Mucosa of gallbladder (tissue), 1 donor: ENCODE data around the gene REXO1. TPM values are rescaled to one million over a fixed set of nuclear protein-coding genes. Genes with fewer than 3 reads are reported as not detected.
"Not testable (repeated sequence)": the region's sequence is repeated elsewhere in the genome, so short reads cannot be mapped to it uniquely, and the experiment has no call there.

Source experiments
- DNase-seq: peaks from one replicate; pipeline ENCODE4 v3.0.0-alpha.2; 2020; ENCODE audit warnings: low spot score
- total RNA-seq: library from RNA; stranded (reverse); gene quantifications from one replicate; pipeline ENCODE4 v1.2.1, GENCODE V29; 2021
- donor health status: DM: no; HTN: no; CAD: no.

Gene REXO1, protein sequence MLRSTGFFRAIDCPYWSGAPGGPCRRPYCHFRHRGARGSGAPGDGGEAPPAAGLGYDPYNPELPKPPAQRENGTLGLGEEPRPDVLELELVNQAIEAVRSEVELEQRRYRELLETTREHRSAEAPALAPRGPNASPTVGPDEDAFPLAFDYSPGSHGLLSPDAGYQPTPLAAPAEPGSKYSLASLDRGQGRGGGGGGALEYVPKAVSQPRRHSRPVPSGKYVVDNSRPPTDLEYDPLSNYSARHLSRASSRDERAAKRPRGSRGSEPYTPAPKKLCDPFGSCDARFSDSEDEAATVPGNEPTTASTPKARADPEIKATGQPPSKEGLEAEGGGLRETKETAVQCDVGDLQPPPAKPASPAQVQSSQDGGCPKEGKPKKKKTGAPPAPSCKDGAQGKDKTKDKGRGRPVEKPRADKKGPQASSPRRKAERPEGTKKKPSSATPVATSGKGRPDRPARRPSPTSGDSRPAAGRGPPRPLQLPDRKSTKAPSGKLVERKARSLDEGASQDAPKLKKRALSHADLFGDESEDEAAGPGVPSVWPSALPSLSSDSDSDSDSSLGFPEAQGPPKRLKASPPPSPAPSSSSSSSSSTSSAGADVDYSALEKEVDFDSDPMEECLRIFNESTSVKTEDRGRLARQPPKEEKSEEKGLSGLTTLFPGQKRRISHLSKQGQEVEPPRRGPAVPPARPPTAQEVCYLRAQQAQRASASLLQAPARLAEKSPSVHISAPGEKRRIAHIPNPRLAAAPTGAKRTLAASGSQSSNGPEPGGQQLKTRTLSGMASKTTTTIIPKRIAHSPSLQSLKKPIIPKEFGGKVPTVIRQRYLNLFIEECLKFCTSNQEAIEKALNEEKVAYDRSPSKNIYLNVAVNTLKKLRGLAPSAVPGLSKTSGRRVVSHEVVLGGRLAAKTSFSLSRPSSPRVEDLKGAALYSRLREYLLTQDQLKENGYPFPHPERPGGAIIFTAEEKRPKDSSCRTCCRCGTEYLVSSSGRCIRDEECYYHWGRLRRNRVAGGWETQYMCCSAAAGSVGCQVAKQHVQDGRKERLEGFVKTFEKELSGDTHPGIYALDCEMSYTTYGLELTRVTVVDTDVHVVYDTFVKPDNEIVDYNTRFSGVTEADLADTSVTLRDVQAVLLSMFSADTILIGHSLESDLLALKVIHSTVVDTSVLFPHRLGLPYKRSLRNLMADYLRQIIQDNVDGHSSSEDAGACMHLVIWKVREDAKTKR
- 39.2 TPM for total RNA-seq

GRCh38 chr19:1848399-1849131 is at the start of gene REXO1:
TSS of gene REXO1 (minus strand) at chr19:1848483. CDS start at chr19:1848358, 125 bp downstream.
- DNase-seq, result peak; percentile 97

DNA sequence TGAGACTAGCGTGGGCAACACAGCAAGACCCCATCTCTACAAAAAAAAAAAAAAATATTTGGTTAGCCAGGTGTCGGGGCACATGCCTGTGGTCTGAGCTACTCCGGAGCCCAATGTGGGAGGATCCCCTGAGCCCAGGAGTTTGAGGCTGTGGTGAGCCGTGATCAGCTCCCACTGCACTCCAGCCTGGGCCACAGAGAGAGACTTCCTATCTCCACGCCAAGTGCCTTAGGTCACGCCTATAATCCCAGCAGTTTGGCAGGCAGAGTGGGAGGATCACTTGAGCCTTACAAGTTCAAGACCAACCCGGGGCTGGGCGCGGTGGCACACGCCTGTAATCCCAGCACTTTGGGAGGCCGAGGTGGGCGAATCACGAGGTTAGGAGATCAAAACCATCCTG is 48.2 kb upstream of the REXO1 start:
- DNase-seq, result no peak

DNA sequence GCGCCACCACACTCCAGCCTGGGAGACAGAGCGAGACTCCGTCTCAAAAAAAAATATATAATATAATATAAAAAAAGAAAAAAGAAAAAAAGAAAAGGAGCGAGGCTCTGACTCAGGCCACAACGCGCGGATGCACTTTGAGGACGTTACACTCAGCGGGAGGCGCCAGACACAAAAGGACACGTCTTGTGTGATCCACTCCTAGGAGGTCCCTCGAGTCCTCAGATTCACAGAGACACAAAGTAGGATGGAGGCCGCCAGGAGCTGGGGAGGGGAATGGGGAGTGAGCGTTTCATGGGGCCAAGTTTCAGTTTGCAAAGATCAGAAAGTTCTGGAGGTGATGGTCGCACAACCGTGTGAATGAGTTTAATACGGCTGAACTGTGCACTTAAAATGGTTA is 45.5 kb upstream of the REXO1 start:
- no peak for DNase-seq

DNA sequence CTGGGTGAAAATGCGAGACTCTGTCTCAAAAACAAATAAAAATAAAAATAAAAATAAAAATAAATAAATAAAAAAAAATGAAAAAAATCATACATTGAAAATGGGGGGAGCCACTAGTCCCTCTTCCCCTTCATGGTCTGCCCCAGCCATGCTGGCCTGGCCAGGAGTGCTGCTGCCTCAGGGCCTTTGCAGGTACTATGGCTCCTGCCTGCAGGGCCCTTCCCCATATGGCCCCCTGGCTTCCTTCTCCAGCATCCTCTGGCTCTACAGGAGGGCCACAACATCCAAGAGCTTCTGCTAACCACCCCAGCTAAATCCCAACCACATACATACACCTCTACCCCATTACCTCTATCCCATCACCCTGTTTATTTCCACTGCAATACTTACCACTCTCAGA is 41.6 kb upstream of the REXO1 start:
- no peak for DNase-seq

- DNase-seq, result no peak
Measured at GRCh38 chr19:1888385-1888784, 40.1 kb upstream of the REXO1 start.

- not testable (repeated sequence) for DNase-seq
Measured at GRCh38 chr19:1886360-1886759, 38.1 kb upstream of the REXO1 start.

- DNase-seq, result peak; percentile 95
Measured at GRCh38 chr19:1885398-1886119, 37.3 kb upstream of the REXO1 start, which contains the start of gene ABHD17A. TSS of gene ABHD17A (minus strand) at chr19:1885496. CDS start at chr19:1881566, 3,930 bp downstream.

GRCh38 chr19:1884719-1885334 is 36.5 kb upstream of the REXO1 start:
- DNase-seq, result no peak

DNA sequence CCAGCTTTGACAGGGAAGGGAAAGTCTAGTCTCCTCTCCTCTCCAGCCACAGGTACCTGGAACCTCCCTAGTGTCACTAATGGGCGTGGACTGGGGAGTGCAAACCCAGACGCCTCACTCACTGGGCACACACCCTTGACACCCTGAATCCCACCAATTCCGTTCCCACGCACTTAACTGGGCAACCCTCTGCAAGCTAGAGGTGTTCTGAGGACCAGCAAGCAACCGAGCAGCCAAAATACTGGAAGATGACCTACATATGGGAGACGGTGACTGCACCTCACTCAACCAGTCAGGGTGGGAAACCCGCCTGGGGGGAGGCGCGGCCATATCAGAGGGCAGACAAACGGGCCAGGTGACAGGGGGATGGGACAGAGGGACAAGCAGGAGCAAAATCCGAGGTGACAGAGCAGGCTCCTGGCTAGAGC is 36.0 kb upstream of the REXO1 start:
- DNase-seq, result no peak

DNA sequence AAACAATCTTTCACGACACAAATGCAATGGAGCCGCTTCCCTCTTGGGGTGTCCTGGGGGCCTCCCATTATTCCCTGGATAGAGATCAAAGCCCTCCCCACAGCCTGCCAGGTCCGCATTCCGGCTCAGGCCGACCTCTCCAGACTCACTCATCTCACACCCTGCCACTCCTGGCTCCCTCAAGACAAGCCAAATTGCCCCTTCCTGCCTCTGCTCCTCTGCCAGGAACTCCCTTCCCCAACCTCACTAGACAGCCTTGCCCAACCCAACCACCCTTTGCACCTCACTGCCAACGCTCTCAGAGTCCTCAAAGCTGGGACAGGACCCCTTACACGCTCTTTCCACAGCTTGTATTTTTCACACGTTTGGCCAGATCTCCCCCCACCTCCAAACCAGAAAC is 35.5 kb upstream of the REXO1 start:
- DNase-seq, result no peak

DNA sequence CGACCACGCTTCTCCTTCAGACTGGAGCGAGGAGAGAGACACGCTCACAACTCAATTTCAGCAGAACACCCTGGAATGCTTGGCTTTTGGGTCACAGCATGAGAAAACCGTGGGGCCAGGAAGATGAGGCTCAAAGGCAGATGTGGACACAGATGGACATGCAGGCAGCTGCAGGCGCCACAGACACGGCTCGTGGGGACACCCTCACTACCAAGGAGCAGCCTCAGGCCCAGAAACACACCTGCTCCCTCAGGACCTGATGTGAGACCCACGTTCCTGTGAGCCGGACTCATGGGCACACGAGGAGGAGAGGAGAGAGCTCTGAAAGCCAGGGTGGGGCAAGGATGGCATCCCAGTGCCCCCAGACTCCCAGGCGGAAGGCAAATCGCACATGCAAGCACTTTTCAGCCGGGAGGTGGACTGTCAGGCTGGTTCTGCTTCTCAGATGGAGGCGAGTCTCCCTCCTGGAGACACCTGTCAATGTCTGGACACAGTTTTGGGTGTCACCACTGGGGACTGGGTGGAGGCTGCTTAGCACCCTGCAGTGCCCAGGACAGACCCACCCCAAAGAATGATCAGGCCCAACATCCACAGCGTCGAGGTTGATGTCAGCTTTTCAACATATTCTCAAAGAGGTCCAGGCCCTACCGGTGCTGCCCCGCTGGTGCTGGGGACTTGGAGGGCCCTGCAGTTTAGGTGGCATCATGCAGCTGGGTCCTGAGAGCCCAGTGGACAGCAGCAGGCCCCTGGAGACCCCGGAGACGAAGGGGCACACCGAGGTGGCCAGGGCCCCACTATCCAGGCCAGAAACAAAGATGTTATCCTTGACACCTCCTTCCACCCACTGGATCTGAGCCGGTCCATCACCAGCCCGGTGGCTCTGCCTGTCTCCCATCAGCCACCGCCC is 34.8 kb upstream of the REXO1 start:
- no peak for DNase-seq

DNA sequence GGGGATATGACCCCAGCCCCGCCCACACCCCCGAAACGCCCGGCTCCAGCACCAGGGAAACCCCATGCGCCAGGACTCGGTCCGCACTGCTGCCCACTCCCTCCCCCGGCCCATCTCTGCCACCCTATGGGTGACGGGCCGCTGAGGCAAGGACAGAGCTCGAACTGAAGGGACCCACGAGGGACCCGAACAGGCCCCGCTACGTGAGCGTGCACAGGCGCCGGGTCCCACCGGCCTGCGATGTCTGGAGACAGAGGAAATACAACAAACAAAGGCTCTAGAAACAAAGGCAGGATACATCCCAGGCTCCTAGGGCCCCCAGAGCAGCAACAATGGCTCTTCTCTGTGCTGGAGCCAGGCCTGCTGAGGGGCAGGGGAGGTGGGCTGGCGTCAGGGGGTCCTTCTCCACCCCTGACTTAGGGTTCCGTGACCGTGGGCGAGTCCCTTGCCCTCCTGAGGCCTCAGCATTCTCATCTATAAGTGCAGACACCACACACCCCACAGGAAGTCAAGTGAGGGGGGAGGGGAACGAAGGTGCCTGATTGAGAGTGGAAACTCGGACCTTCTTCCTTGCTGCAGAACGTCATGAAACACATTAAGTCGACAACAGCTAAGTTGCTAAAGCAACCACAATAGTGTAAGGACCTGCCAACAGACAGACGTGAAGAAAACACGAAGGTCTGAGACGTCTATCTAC is 34.0 kb upstream of the REXO1 start:
- DNase-seq, result no peak

DNA sequence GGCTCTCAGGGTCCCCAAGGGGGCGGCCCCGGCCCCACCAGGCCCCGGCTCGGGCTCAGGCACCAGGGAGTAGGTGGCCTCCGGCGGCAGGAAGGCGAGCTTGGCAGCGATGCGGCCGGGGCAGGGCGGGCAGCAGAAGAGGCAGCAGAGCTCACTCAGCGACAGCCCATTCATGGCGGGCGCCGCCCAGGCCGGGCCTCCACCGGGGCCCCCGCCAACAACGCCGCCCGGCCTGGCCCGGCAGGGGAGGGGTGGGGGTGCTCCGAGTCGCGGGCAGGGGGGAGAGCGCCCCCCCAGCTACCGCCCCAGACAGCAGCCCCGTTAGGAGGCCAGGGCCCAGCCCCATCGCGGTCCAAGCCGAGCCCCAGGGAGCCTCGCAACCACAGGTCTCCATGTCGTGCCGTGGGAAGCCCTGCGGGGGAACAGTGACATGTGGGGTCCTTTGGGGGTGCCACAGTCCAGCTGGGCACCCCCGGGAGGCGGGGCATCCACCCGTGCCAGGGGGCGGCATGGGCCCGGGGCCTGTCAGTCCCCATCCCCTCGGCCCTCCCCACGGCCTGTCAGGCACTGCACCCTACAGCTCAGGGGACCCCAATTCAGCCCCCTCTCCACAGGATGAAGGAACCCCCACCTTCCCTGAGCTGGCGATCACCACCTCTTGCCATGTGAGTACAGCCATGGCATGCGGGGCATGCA is 33.3 kb upstream of the REXO1 start:
- DNase-seq, result not testable (repeated sequence)

- no peak for DNase-seq
Measured at GRCh38 chr19:1880611-1881392, 32.5 kb upstream of the REXO1 start.

GRCh38 chr19:1879982-1880381 is 31.7 kb upstream of the REXO1 start:
- not testable (repeated sequence) for DNase-seq

- not testable (repeated sequence) for DNase-seq
Measured at GRCh38 chr19:1878583-1878982, 30.3 kb upstream of the REXO1 start.

GRCh38 chr19:1877280-1877660 is 29.0 kb upstream of the REXO1 start:
- DNase-seq, result not testable (repeated sequence)
